SK-N-SH treated with all-trans-retinoic acid at 6 μM for 48 hours (cell line): ENCODE results near the gene BPIFB1.

Experiments used
- ATAC-seq: fragments of 200-7000 bp; cut with Tn5 transposase; 3 replicates; pipeline ENCODE4 v1.9.1; 2020; ENCODE audit warnings: mild to moderate bottlenecking, moderate library complexity
- BACH2 ChIP-seq: fragments of 250-450 bp; sonication (Bioruptor Pico); IDR thresholded peaks from 2 replicates; pipeline ENCODE4 v1.9.0; 2021; ENCODE audit warnings: mild to moderate bottlenecking, borderline replicate concordance
- ESRRG ChIP-seq: fragments of 250-450 bp; sonication (Bioruptor Pico); IDR thresholded peaks from 2 replicates; pipeline ENCODE4 v1.6.1; 2021; ENCODE audit warnings: mild to moderate bottlenecking
- GLIS3 ChIP-seq: fragments of 250-450 bp; sonication (Bioruptor Pico); IDR thresholded peaks from 2 replicates; pipeline ENCODE4 v1.5.0; 2020; ENCODE audit warnings: mild to moderate bottlenecking, moderate library complexity
- ISL1 ChIP-seq: fragments of 250-450 bp; sonication (Bioruptor Pico); IDR thresholded peaks from 2 replicates; pipeline ENCODE4 v2.1.2; 2022; ENCODE audit warnings: mild to moderate bottlenecking, moderate library complexity
- OSR1 ChIP-seq: fragments of 250-450 bp; sonication (Bioruptor Pico); IDR thresholded peaks from 2 replicates; pipeline ENCODE4 v1.8.0; 2022; ENCODE audit warnings: moderate library complexity, mild to moderate bottlenecking, inconsistent platforms
- PPARA ChIP-seq: fragments of 250-450 bp; sonication (Bioruptor Pico); IDR thresholded peaks from 2 replicates; pipeline ENCODE4 v1.5.0; 2020; ENCODE audit warnings: mild to moderate bottlenecking, borderline replicate concordance
- RARB ChIP-seq: fragments of 250-450 bp; sonication (Bioruptor Pico); IDR thresholded peaks from 2 replicates; pipeline ENCODE4 v1.8.0; 2021; ENCODE audit warnings: mild to moderate bottlenecking, moderate library complexity
- SNAI2 ChIP-seq: fragments of 250-450 bp; sonication (Bioruptor Pico); IDR thresholded peaks from 2 replicates; pipeline ENCODE4 v1.5.0; 2020; ENCODE audit warnings: mild to moderate bottlenecking, moderate library complexity
- TCF4 ChIP-seq: fragments of 250-450 bp; sonication (Bioruptor Pico); IDR thresholded peaks from 2 replicates; pipeline ENCODE4 v1.8.0; 2021; ENCODE audit warnings: mild to moderate bottlenecking, moderate library complexity, borderline replicate concordance
- TOX ChIP-seq: fragments of 250-450 bp; sonication (Bioruptor Pico); IDR thresholded peaks from 2 replicates; pipeline ENCODE4 v1.8.0; 2021; ENCODE audit warnings: mild to moderate bottlenecking, moderate library complexity, borderline replicate concordance
- ZC3H10 ChIP-seq: fragments of 250-450 bp; sonication (Bioruptor Pico); IDR thresholded peaks from 2 replicates; pipeline ENCODE4 v1.5.1; 2021; ENCODE audit warnings: mild to moderate bottlenecking, moderate library complexity
- ZFP3 ChIP-seq: fragments of 250-450 bp; sonication (Bioruptor Pico); IDR thresholded peaks from 2 replicates; pipeline ENCODE4 v1.5.0; 2020; ENCODE audit warnings: mild to moderate bottlenecking, moderate library complexity
- ZFP30 ChIP-seq: fragments of 450-650 bp; formaldehyde crosslinking; IDR thresholded peaks from 2 replicates; pipeline ENCODE4 v1.5.0; 2022; ENCODE audit warnings: mild to moderate bottlenecking, moderate library complexity
- ZNF565 ChIP-seq: fragments of 450-650 bp; formaldehyde crosslinking; conservative IDR thresholded peaks from 2 replicates; pipeline ENCODE4 v1.5.0; 2020; ENCODE audit warnings: low read depth, mild to moderate bottlenecking, moderate library complexity
- ZNF8 ChIP-seq: fragments of 450-650 bp; formaldehyde crosslinking; IDR thresholded peaks from 2 replicates; pipeline ENCODE4 v1.5.0; 2020; ENCODE audit warnings: mild to moderate bottlenecking, moderate library complexity
- TF ChIP-seq, protein P1 (sequence below): fragments of 250-450 bp; sonication (Bioruptor Pico); IDR thresholded peaks from 2 replicates; pipeline ENCODE4 v1.8.0; 2021; ENCODE audit warnings: low read depth, mild to moderate bottlenecking, moderate library complexity, borderline replicate concordance
- TF ChIP-seq, protein P2 (sequence below): fragments of 250-450 bp; sonication (Bioruptor Pico); IDR thresholded peaks from 2 replicates; pipeline ENCODE4 v1.5.1; 2020; ENCODE audit warnings: low read depth, mild to moderate bottlenecking, moderate library complexity
- TF ChIP-seq, protein P3 (sequence below): fragments of 250-450 bp; sonication (Bioruptor Pico); IDR thresholded peaks from 2 replicates; pipeline ENCODE4 v1.8.0; 2020; ENCODE audit warnings: mild to moderate bottlenecking, moderate library complexity, borderline replicate concordance
- TF ChIP-seq, protein P4 (sequence below): fragments of 250-450 bp; sonication (Bioruptor Pico); IDR thresholded peaks from 2 replicates; pipeline ENCODE4 v1.5.1; 2021; ENCODE audit warnings: mild to moderate bottlenecking, moderate library complexity
- TF ChIP-seq, protein P5 (sequence below): fragments of 250-450 bp; sonication (Bioruptor Pico); IDR thresholded peaks from 2 replicates; pipeline ENCODE4 v1.5.0; 2020; ENCODE audit warnings: mild to moderate bottlenecking, moderate library complexity

The BPIFB1 gene

DNA sequence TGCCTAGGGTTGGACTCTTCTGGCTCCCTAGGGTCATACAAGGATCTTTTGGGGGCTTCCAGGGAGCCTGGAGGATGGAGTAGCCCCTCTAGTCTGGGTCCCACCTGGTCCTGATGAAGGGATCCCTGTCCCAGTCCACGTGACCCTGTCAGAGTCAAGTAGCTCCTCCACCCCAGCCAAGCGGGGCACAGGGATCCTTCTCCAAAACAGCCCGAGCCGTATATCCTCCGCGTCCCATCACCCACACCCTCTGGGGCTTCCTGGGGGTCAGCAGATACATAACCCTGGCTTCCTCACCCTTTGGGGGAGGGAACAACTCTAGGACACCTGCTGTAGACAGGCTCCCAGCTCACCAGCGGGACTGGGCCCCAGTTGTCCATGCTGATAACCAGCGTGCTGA is 28.0 kb downstream of the BPIFB1 start (continued):
- TF ChIP-seq ZFP3 (CRISPR knock-in tag) (no peak), ZC3H10 (CRISPR knock-in tag) (no peak)
- TF ChIP-seq, protein P1, sequence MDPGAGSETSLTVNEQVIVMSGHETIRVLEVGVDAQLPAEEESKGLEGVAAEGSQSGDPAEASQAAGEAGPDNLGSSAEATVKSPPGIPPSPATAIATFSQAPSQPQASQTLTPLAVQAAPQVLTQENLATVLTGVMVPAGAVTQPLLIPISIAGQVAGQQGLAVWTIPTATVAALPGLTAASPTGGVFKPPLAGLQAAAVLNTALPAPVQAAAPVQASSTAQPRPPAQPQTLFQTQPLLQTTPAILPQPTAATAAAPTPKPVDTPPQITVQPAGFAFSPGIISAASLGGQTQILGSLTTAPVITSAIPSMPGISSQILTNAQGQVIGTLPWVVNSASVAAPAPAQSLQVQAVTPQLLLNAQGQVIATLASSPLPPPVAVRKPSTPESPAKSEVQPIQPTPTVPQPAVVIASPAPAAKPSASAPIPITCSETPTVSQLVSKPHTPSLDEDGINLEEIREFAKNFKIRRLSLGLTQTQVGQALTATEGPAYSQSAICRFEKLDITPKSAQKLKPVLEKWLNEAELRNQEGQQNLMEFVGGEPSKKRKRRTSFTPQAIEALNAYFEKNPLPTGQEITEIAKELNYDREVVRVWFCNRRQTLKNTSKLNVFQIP (CRISPR knock-in tag), result no peak
- TF ChIP-seq, protein P2, sequence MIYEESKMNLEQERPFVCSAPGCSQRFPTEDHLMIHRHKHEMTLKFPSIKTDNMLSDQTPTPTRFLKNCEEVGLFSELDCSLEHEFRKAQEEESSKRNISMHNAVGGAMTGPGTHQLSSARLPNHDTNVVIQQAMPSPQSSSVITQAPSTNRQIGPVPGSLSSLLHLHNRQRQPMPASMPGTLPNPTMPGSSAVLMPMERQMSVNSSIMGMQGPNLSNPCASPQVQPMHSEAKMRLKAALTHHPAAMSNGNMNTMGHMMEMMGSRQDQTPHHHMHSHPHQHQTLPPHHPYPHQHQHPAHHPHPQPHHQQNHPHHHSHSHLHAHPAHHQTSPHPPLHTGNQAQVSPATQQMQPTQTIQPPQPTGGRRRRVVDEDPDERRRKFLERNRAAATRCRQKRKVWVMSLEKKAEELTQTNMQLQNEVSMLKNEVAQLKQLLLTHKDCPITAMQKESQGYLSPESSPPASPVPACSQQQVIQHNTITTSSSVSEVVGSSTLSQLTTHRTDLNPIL (CRISPR knock-in tag), result no peak

DNA sequence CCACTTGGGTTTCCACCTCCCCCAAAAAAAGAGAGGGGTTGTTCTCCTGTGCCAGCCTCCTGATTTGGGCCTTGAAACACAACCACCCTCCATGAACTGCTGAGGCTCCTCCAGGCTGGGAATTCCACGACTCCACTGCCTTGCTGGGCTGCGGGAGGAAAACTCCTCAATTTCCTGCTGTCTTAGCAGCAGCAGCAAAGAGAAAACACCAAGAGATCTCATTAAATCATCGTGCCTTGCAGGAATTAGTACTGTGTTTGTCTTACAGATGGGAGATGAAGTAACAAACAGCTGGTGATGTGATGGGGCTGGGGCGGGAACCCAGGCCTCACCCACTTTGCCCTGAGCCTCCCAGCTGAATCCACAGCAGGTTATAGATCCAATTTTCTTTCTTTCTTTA is 29.0 kb downstream of the BPIFB1 start:
- TF ChIP-seq, protein P3, sequence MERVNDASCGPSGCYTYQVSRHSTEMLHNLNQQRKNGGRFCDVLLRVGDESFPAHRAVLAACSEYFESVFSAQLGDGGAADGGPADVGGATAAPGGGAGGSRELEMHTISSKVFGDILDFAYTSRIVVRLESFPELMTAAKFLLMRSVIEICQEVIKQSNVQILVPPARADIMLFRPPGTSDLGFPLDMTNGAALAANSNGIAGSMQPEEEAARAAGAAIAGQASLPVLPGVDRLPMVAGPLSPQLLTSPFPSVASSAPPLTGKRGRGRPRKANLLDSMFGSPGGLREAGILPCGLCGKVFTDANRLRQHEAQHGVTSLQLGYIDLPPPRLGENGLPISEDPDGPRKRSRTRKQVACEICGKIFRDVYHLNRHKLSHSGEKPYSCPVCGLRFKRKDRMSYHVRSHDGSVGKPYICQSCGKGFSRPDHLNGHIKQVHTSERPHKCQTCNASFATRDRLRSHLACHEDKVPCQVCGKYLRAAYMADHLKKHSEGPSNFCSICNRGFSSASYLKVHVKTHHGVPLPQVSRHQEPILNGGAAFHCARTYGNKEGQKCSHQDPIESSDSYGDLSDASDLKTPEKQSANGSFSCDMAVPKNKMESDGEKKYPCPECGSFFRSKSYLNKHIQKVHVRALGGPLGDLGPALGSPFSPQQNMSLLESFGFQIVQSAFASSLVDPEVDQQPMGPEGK (CRISPR knock-in tag), result no peak
- TF ChIP-seq SNAI2 (CRISPR knock-in tag) (no peak), ESRRG (CRISPR knock-in tag) (no peak), PPARA (CRISPR knock-in tag) (no peak), ZFP3 (CRISPR knock-in tag) (no peak), RARB (CRISPR knock-in tag) (no peak), ZNF8 (CRISPR knock-in tag) (no peak), TCF4 (no peak), TOX (CRISPR knock-in tag) (no peak), ZC3H10 (CRISPR knock-in tag) (no peak), OSR1 (CRISPR knock-in tag) (no peak), ZNF565 (CRISPR knock-in tag) (no peak), ISL1 (CRISPR knock-in tag) (no peak), GLIS3 (no peak), BACH2 (no peak), ZFP30 (no peak)
- TF ChIP-seq, protein P2 (CRISPR knock-in tag), result no peak
- TF ChIP-seq, protein P4, sequence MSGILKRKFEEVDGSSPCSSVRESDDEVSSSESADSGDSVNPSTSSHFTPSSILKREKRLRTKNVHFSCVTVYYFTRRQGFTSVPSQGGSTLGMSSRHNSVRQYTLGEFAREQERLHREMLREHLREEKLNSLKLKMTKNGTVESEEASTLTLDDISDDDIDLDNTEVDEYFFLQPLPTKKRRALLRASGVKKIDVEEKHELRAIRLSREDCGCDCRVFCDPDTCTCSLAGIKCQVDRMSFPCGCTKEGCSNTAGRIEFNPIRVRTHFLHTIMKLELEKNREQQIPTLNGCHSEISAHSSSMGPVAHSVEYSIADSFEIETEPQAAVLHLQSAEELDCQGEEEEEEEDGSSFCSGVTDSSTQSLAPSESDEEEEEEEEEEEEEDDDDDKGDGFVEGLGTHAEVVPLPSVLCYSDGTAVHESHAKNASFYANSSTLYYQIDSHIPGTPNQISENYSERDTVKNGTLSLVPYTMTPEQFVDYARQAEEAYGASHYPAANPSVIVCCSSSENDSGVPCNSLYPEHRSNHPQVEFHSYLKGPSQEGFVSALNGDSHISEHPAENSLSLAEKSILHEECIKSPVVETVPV, result no peak
- ATAC-seq, result no peak

DNA sequence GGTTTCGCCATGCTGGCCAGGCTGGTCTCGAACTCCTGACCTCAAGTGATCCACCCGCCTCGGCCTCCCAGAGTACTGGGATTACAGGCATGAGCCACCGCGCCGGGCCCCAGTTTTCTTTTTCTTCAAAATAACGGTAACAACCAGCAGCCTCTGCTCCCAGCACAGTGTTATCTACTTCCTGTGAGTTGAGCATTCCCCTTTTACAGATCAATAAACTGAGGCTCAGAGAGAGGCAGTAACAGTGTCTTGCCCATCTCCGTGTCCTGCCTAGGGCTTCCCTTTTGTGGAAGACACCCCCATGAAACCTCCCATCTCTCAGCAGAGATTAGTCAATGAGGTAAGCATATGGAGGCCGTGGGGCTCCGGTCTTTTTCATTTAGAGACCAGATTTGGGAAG is 29.6 kb downstream of the BPIFB1 start:
- no peak for ATAC-seq
- TF ChIP-seq, protein P3 (CRISPR knock-in tag), result no peak
- TF ChIP-seq, protein P1 (CRISPR knock-in tag), result no peak
- no peak for TF ChIP-seq RARB (CRISPR knock-in tag)
- no peak for TF ChIP-seq PPARA (CRISPR knock-in tag)
- TF ChIP-seq, protein P5, sequence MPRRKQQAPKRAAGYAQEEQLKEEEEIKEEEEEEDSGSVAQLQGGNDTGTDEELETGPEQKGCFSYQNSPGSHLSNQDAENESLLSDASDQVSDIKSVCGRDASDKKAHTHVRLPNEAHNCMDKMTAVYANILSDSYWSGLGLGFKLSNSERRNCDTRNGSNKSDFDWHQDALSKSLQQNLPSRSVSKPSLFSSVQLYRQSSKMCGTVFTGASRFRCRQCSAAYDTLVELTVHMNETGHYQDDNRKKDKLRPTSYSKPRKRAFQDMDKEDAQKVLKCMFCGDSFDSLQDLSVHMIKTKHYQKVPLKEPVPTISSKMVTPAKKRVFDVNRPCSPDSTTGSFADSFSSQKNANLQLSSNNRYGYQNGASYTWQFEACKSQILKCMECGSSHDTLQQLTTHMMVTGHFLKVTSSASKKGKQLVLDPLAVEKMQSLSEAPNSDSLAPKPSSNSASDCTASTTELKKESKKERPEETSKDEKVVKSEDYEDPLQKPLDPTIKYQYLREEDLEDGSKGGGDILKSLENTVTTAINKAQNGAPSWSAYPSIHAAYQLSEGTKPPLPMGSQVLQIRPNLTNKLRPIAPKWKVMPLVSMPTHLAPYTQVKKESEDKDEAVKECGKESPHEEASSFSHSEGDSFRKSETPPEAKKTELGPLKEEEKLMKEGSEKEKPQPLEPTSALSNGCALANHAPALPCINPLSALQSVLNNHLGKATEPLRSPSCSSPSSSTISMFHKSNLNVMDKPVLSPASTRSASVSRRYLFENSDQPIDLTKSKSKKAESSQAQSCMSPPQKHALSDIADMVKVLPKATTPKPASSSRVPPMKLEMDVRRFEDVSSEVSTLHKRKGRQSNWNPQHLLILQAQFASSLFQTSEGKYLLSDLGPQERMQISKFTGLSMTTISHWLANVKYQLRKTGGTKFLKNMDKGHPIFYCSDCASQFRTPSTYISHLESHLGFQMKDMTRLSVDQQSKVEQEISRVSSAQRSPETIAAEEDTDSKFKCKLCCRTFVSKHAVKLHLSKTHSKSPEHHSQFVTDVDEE (CRISPR knock-in tag), result no peak
- TF ChIP-seq ZNF8 (CRISPR knock-in tag), result no peak
- TF ChIP-seq BACH2, result no peak
- TF ChIP-seq, protein P4, result no peak
- TF ChIP-seq, protein P2 (CRISPR knock-in tag), result no peak
